Measurements from ENCODE around the gene SLFN5. TPM values are rescaled to one million over a fixed set of nuclear protein-coding genes. Genes with fewer than 3 reads are reported as not detected.
A peak's percentile ranks its signal among the peaks of the same experiment; 100 is the strongest.

Gene SLFN5
- total and polyA plus RNA-seq, 4 donors = 8.5 to 51.7 (median 30.8) TPM

DNA sequence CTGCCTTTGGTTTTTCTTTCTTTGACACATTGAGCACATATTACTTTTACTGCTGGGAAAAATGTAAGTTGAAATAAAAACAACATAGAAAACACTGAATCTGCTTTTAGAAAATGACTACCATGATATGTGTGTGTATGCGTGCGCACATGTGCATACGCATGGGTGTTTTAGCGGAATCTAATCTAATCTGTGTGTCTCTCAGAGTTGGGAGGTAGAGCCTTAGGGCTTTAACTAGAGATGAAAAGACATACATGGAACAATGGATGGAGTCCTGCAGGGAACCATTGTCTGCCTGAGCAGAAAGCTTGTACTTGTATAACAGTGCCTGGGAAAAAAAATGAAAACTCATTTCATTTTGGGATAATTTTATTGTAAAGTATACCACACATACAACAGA lies 12.4 kb downstream of the SLFN5 start:
- ATAC-seq (ENCODE audit: insufficient read depth, low FRiP score) = no peak
- no peak overlapping the region for H3K4me3 ChIP-seq
- no peak overlapping the region for H3K27ac ChIP-seq (ENCODE audit: low read depth in 1 of 2, low read length in 1 of 2)
- H3K4me1 ChIP-seq (ENCODE audit: control insufficient read depth in 5 of 5, insufficient read depth in 5 of 5, low read length in 5 of 5) = peaks cover 0 to 23% (median 14%) of the 10 kb centered on the region in 5 donors
- H3K27me3 ChIP-seq (ENCODE audit: control insufficient read depth in 3 of 3, insufficient read depth in 3 of 3, low read length in 2 of 3) = no peaks in the 10 kb centered on the region
- TF ChIP-seq, protein P1, sequence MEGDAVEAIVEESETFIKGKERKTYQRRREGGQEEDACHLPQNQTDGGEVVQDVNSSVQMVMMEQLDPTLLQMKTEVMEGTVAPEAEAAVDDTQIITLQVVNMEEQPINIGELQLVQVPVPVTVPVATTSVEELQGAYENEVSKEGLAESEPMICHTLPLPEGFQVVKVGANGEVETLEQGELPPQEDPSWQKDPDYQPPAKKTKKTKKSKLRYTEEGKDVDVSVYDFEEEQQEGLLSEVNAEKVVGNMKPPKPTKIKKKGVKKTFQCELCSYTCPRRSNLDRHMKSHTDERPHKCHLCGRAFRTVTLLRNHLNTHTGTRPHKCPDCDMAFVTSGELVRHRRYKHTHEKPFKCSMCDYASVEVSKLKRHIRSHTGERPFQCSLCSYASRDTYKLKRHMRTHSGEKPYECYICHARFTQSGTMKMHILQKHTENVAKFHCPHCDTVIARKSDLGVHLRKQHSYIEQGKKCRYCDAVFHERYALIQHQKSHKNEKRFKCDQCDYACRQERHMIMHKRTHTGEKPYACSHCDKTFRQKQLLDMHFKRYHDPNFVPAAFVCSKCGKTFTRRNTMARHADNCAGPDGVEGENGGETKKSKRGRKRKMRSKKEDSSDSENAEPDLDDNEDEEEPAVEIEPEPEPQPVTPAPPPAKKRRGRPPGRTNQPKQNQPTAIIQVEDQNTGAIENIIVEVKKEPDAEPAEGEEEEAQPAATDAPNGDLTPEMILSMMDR (IDR thresholded peaks at IDR 0.05; ENCODE audit: control extremely low read depth, extremely low read depth) = no peak
- peaks cover 0 to 11% (median 6%) of the 10 kb centered on the region in 4 donors for H3K36me3 ChIP-seq (ENCODE audit: control insufficient read depth in 4 of 4, insufficient read depth in 4 of 4, low read length in 4 of 4)
- H3K9ac ChIP-seq (ENCODE audit: insufficient read depth in 1 of 2, low read length in 2 of 2) = no peak overlapping the region
- no peak for DNase-seq
- 98% methylated on average over 4 of the region's 4 CpGs for WGBS, 2 donors
- H3K9me3 ChIP-seq (ENCODE audit: control insufficient read depth in 4 of 4, insufficient read depth in 3 of 4, low read length in 3 of 4) = peaks cover 0 to 3% (median 0%) of the 10 kb centered on the region in 4 donors

DNA sequence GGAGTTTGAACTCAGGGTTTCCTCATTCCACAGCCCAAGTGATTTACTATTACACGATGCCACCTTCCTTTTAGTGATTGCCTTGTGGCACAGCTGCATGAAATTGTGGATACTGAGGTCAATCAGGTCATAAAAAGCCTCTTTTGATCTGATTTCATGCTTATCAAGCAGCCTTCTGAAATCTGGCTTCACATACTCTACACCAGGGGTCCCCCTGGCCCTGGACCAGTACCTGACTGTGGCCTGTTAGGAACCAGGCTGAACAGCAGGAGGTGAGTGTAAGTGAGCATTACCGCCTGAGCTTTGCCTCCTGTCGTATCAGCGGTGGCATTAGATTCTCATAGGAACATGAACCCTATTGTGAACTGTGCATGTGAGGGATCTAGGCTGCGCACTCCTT lies 13.8 kb downstream of the SLFN5 start:
- H3K4me3 ChIP-seq = no peak overlapping the region
- TF ChIP-seq, protein P1 (IDR thresholded peaks at IDR 0.05; ENCODE audit: control extremely low read depth, extremely low read depth) = no peak
- H3K9me3 ChIP-seq (ENCODE audit: control insufficient read depth in 4 of 4, insufficient read depth in 3 of 4, low read length in 3 of 4) = peaks cover 0 to 3% (median 0%) of the 10 kb centered on the region in 4 donors
- DNase-seq (no peak), ATAC-seq (ENCODE audit: insufficient read depth, low FRiP score) (no peak)
- H3K36me3 ChIP-seq (ENCODE audit: control insufficient read depth in 4 of 4, insufficient read depth in 4 of 4, low read length in 4 of 4) = peaks cover 0 to 12% (median 8%) of the 10 kb centered on the region in 4 donors
- 64 to 73% methylated on average over 5 of the region's 5 CpGs for WGBS, 2 donors
- H3K4me1 ChIP-seq (ENCODE audit: control insufficient read depth in 5 of 5, insufficient read depth in 5 of 5, low read length in 5 of 5) = peaks cover 0 to 23% (median 14%) of the 10 kb centered on the region in 5 donors
- H3K27me3 ChIP-seq (ENCODE audit: control insufficient read depth in 3 of 3, insufficient read depth in 3 of 3, low read length in 2 of 3) = no peaks in the 10 kb centered on the region
- H3K27ac ChIP-seq (ENCODE audit: low read depth in 1 of 2, low read length in 1 of 2) = peak overlapping the region in 1 of 2 donors; percentile 23
- H3K9ac ChIP-seq (ENCODE audit: insufficient read depth in 1 of 2, low read length in 2 of 2) = no peak overlapping the region

- Histone ChIP-seq H3K9me3 (ENCODE audit: control insufficient read depth in 4 of 4, insufficient read depth in 3 of 4, low read length in 3 of 4) (peaks cover 0 to 3% (median 0%) of the 10 kb centered on the region in 4 donors), H3K27ac (ENCODE audit: low read depth in 1 of 2, low read length in 1 of 2) (no peak overlapping the region), H3K27me3 (ENCODE audit: control insufficient read depth in 3 of 3, insufficient read depth in 3 of 3, low read length in 2 of 3) (no peaks in the 10 kb centered on the region), H3K36me3 (ENCODE audit: control insufficient read depth in 4 of 4, insufficient read depth in 4 of 4, low read length in 4 of 4) (peaks cover 0 to 12% (median 8%) of the 10 kb centered on the region in 4 donors), H3K4me3 (no peak overlapping the region), H3K9ac (ENCODE audit: insufficient read depth in 1 of 2, low read length in 2 of 2) (no peak overlapping the region), H3K4me1 (ENCODE audit: control insufficient read depth in 5 of 5, insufficient read depth in 5 of 5, low read length in 5 of 5) (peaks cover 0 to 23% (median 14%) of the 10 kb centered on the region in 5 donors)
- ATAC-seq (ENCODE audit: insufficient read depth, low FRiP score) (no peak), DNase-seq (peak; percentile 53 to 74 (median 63))
- 31 to 45% methylated on average over 4 of the region's 4 CpGs for WGBS, 2 donors
- TF ChIP-seq, protein P1 (IDR thresholded peaks at IDR 0.05; ENCODE audit: control extremely low read depth, extremely low read depth) = no peak
Measured at GRCh38 chr17:35257208-35257659, 14.4 kb downstream of the SLFN5 start.

- DNase-seq = no peak
- H3K4me3 ChIP-seq = no peak overlapping the region
- no peak overlapping the region for H3K9ac ChIP-seq (ENCODE audit: insufficient read depth in 1 of 2, low read length in 2 of 2)
- ATAC-seq (ENCODE audit: insufficient read depth, low FRiP score) = no peak
- H3K4me1 ChIP-seq (ENCODE audit: control insufficient read depth in 5 of 5, insufficient read depth in 5 of 5, low read length in 5 of 5) = peaks cover 0 to 20% (median 8%) of the 10 kb centered on the region in 5 donors
- TF ChIP-seq, protein P1 (IDR thresholded peaks at IDR 0.05; ENCODE audit: control extremely low read depth, extremely low read depth) = no peak
- peaks cover 0 to 3% (median 0%) of the 10 kb centered on the region in 4 donors for H3K9me3 ChIP-seq (ENCODE audit: control insufficient read depth in 4 of 4, insufficient read depth in 3 of 4, low read length in 3 of 4)
- H3K27me3 ChIP-seq (ENCODE audit: control insufficient read depth in 3 of 3, insufficient read depth in 3 of 3, low read length in 2 of 3) = no peaks in the 10 kb centered on the region
- H3K36me3 ChIP-seq (ENCODE audit: control insufficient read depth in 4 of 4, insufficient read depth in 4 of 4, low read length in 4 of 4) = peaks cover 5 to 21% (median 14%) of the 10 kb centered on the region in 4 donors
- H3K27ac ChIP-seq (ENCODE audit: low read depth in 1 of 2, low read length in 1 of 2) = no peak overlapping the region
- WGBS, 2 donors = 94% methylated on average over 6 of the region's 6 CpGs
Measured at GRCh38 chr17:35259001-35259400, 16.1 kb downstream of the SLFN5 start.

All from lung (tissue), 12 donors.